Activated naive CD8-positive, alpha-beta T cell (primary cell): ENCODE measurements around the gene CTSL.

Source experiments
- H3K27ac Mint-ChIP-seq: one replicate; pipeline ENCODE4 v1.8.0; 2021; ENCODE audit warnings: mixed read lengths
- H3K27me3 Mint-ChIP-seq: one replicate; pipeline ENCODE4 v1.8.0; 2021; ENCODE audit warnings: mixed read lengths
- H3K36me3 Mint-ChIP-seq: one replicate; pipeline ENCODE4 v1.8.0; 2021; ENCODE audit warnings: mixed read lengths
- H3K4me1 Mint-ChIP-seq: one replicate; pipeline ENCODE4 v1.8.0; 2021; ENCODE audit warnings: low read depth, mixed read lengths
- H3K4me3 Mint-ChIP-seq: one replicate; pipeline ENCODE4 v1.8.0; 2021; ENCODE audit warnings: mild to moderate bottlenecking, mixed read lengths
- H3K9me3 Mint-ChIP-seq: one replicate; pipeline ENCODE4 v1.8.0; 2021; ENCODE audit warnings: low read depth, mixed read lengths

CTSL gene

GRCh38 chr9:87725900-87726709 is at the start of gene CTSL:
CTSL (plus strand) TSS chr9:87726119; CDS start chr9:87727604, 1,485 bp downstream.
- Mint-ChIP-seq H3K4me3 (peak within 1 kb of the TSS; percentile 90), H3K9me3 (no peaks in the 10 kb centered on the region), H3K27me3 (peaks cover 2% of the 10 kb centered on the region), H3K27ac (no peak within 1 kb of the TSS), H3K36me3 (peaks cover 6% of the 10 kb centered on the region), H3K4me1 (peaks cover 21% of the 10 kb centered on the region)

- H3K36me3 Mint-ChIP-seq = no peaks in the 10 kb centered on the region
- peaks cover 3% of the 10 kb centered on the region for H3K27me3 Mint-ChIP-seq
- no peak overlapping the region for H3K27ac Mint-ChIP-seq
- no peak overlapping the region for H3K4me3 Mint-ChIP-seq
- no peaks in the 10 kb centered on the region for H3K9me3 Mint-ChIP-seq
- peaks cover 4% of the 10 kb centered on the region for H3K4me1 Mint-ChIP-seq
Measured at GRCh38 chr9:87676976-87677775, 48.7 kb upstream of the CTSL start.

GRCh38 chr9:87677776-87678587 is 47.9 kb upstream of the CTSL start:
- H3K4me3 Mint-ChIP-seq = no peak overlapping the region
- H3K4me1 Mint-ChIP-seq = peaks cover 4% of the 10 kb centered on the region
- no peaks in the 10 kb centered on the region for H3K9me3 Mint-ChIP-seq
- no peak overlapping the region for H3K27ac Mint-ChIP-seq
- H3K36me3 Mint-ChIP-seq = no peaks in the 10 kb centered on the region
- H3K27me3 Mint-ChIP-seq = peaks cover 3% of the 10 kb centered on the region

GRCh38 chr9:87678650-87679355 is 47.1 kb upstream of the CTSL start:
- no peak overlapping the region for H3K27ac Mint-ChIP-seq
- no peak overlapping the region for H3K4me3 Mint-ChIP-seq
- H3K4me1 Mint-ChIP-seq = peaks cover 4% of the 10 kb centered on the region
- H3K36me3 Mint-ChIP-seq = no peaks in the 10 kb centered on the region
- H3K9me3 Mint-ChIP-seq = no peaks in the 10 kb centered on the region
- H3K27me3 Mint-ChIP-seq = peaks cover 3% of the 10 kb centered on the region

GRCh38 chr9:87681271-87682061 is 44.5 kb upstream of the CTSL start:
- no peak overlapping the region for H3K4me3 Mint-ChIP-seq
- H3K27me3 Mint-ChIP-seq = peaks cover 3% of the 10 kb centered on the region
- no peak overlapping the region for H3K27ac Mint-ChIP-seq
- H3K9me3 Mint-ChIP-seq = no peaks in the 10 kb centered on the region
- H3K36me3 Mint-ChIP-seq = no peaks in the 10 kb centered on the region
- H3K4me1 Mint-ChIP-seq = peaks cover 16% of the 10 kb centered on the region

- Mint-ChIP-seq H3K9me3 (no peaks in the 10 kb centered on the region), H3K27me3 (peaks cover 3% of the 10 kb centered on the region), H3K4me1 (peaks cover 16% of the 10 kb centered on the region), H3K27ac (no peak overlapping the region), H3K36me3 (no peaks in the 10 kb centered on the region), H3K4me3 (no peak overlapping the region)
Measured at GRCh38 chr9:87682085-87682484, 43.8 kb upstream of the CTSL start.

- Mint-ChIP-seq H3K4me3 (no peak overlapping the region), H3K27ac (no peak overlapping the region), H3K9me3 (no peaks in the 10 kb centered on the region), H3K4me1 (peaks cover 16% of the 10 kb centered on the region), H3K27me3 (peaks cover 3% of the 10 kb centered on the region), H3K36me3 (no peaks in the 10 kb centered on the region)
Measured at GRCh38 chr9:87682618-87683017, 43.3 kb upstream of the CTSL start.

- Mint-ChIP-seq H3K27me3 (no peaks in the 10 kb centered on the region), H3K36me3 (no peaks in the 10 kb centered on the region), H3K4me3 (no peak overlapping the region), H3K4me1 (peaks cover 12% of the 10 kb centered on the region), H3K27ac (no peak overlapping the region), H3K9me3 (no peaks in the 10 kb centered on the region)
Measured at GRCh38 chr9:87683751-87684626, 41.9 kb upstream of the CTSL start.

- Mint-ChIP-seq H3K27me3 (no peaks in the 10 kb centered on the region), H3K36me3 (no peaks in the 10 kb centered on the region), H3K9me3 (no peaks in the 10 kb centered on the region), H3K4me3 (no peak overlapping the region), H3K27ac (no peak overlapping the region), H3K4me1 (peaks cover 12% of the 10 kb centered on the region)
Measured at GRCh38 chr9:87684627-87685219, 41.2 kb upstream of the CTSL start.

- Mint-ChIP-seq H3K36me3 (no peaks in the 10 kb centered on the region), H3K27ac (no peak overlapping the region), H3K4me3 (peak overlapping the region; percentile 36), H3K4me1 (peaks cover 12% of the 10 kb centered on the region), H3K27me3 (no peaks in the 10 kb centered on the region), H3K9me3 (no peaks in the 10 kb centered on the region)
Measured at GRCh38 chr9:87685441-87685840, 40.5 kb upstream of the CTSL start.

GRCh38 chr9:87685871-87686519 is 39.9 kb upstream of the CTSL start:
- peak overlapping the region; percentile 36 for H3K4me3 Mint-ChIP-seq
- H3K27ac Mint-ChIP-seq = no peak overlapping the region
- no peaks in the 10 kb centered on the region for H3K36me3 Mint-ChIP-seq

GRCh38 chr9:87686520-87687090 is 39.3 kb upstream of the CTSL start:
- Mint-ChIP-seq H3K4me3 (no peak overlapping the region), H3K9me3 (no peaks in the 10 kb centered on the region), H3K27ac (no peak overlapping the region), H3K4me1 (peaks cover 12% of the 10 kb centered on the region), H3K36me3 (no peaks in the 10 kb centered on the region), H3K27me3 (no peaks in the 10 kb centered on the region)

More at GRCh38 chr9:87685871-87686519, 39.9 kb upstream of the CTSL start:
- peaks cover 12% of the 10 kb centered on the region for H3K4me1 Mint-ChIP-seq
- H3K27me3 Mint-ChIP-seq = no peaks in the 10 kb centered on the region
- no peaks in the 10 kb centered on the region for H3K9me3 Mint-ChIP-seq
